IPS-15b (cell line): ENCODE data around the gene UPK3B.
A peak's percentile ranks its signal among the peaks of the same experiment; 100 is the strongest.
"Not testable (repeated sequence)": the region's sequence is repeated elsewhere in the genome, so short reads cannot be mapped to it uniquely, and the experiment has no call there.

ENCODE experiments used
- H3K27me3 ChIP-seq: one replicate; pipeline ENCODE4 v1.6.1; 2013; ENCODE audit warnings: low read length; ENCODE audit not compliant: control insufficient read depth, insufficient read depth
- H3K36me3 ChIP-seq: one replicate; pipeline ENCODE4 v1.6.1; 2013; ENCODE audit warnings: low read length; ENCODE audit not compliant: control insufficient read depth, insufficient read depth
- H3K4me1 ChIP-seq: one replicate; pipeline ENCODE4 v1.6.1; 2013; ENCODE audit warnings: mild to moderate bottlenecking, low read length; ENCODE audit not compliant: control insufficient read depth, insufficient read depth
- H3K4me3 ChIP-seq: one replicate; pipeline ENCODE4 v1.5.1; 2013; ENCODE audit warnings: low read depth, low read length
- H3K9ac ChIP-seq: one replicate; pipeline ENCODE4 v1.6.1; 2013; ENCODE audit warnings: low read depth, mild to moderate bottlenecking, low read length
- H3K9me3 ChIP-seq: one replicate; pipeline ENCODE4 v1.6.1; 2013; ENCODE audit warnings: mild to moderate bottlenecking, low read length; ENCODE audit not compliant: control insufficient read depth, insufficient read depth

Gene UPK3B

GRCh38 chr7:76511911-76512885 is 1.8 kb downstream of the UPK3B start:
- H3K9ac ChIP-seq, H3K4me3 ChIP-seq, H3K4me1 ChIP-seq, H3K9me3 ChIP-seq, H3K36me3 ChIP-seq, H3K27me3 ChIP-seq: not testable (repeated sequence)

DNA sequence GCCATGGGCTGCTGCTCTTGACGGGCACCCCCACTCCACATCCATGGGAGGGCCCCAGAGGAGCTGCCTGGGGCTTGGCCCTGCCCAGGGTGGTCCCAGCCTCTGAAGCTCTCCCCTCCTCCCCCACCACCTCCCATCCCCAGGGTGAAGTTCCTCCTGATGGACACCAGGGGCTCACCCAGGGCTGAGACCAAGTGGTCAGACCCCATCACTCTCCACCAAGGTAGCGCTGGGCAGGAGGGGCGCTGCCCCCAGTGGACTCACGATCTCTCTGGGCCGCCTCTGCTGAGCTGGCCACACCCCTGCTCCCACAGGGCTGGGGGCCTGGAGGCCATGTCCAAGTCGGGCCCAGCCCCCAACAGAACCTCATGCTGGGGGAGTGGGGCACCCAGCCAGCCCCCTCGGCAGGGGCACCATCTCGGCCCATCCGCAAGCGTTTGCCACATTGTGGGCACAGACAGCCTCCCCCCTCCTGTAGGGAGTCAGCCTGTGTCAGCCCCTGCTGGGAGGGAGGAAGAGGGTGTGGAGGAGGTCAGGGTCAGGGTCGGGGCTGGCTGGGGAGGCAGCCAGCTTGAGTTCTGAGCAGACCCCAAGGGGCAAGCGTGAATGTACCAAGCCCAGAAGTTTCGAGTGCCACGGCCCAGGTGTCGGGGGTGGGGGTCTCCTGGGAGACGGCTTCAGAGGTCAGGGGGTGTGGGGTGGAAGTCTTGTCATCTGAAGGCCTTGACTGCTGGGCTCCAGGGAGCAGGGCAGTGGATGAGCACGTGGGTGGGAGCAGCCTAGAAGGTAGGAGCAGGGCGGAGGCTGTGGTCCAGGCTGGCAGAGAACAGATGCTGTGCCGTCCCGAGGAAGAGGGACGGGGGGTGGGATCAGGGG is 2.8 kb downstream of the UPK3B start:
- Histone ChIP-seq H3K4me1 (peaks cover 6% of the 10 kb centered on the region), H3K9me3 (no peaks in the 10 kb centered on the region), H3K27me3 (no peaks in the 10 kb centered on the region), H3K4me3 (no peak overlapping the region), H3K36me3 (no peaks in the 10 kb centered on the region), H3K9ac (no peak overlapping the region)

DNA sequence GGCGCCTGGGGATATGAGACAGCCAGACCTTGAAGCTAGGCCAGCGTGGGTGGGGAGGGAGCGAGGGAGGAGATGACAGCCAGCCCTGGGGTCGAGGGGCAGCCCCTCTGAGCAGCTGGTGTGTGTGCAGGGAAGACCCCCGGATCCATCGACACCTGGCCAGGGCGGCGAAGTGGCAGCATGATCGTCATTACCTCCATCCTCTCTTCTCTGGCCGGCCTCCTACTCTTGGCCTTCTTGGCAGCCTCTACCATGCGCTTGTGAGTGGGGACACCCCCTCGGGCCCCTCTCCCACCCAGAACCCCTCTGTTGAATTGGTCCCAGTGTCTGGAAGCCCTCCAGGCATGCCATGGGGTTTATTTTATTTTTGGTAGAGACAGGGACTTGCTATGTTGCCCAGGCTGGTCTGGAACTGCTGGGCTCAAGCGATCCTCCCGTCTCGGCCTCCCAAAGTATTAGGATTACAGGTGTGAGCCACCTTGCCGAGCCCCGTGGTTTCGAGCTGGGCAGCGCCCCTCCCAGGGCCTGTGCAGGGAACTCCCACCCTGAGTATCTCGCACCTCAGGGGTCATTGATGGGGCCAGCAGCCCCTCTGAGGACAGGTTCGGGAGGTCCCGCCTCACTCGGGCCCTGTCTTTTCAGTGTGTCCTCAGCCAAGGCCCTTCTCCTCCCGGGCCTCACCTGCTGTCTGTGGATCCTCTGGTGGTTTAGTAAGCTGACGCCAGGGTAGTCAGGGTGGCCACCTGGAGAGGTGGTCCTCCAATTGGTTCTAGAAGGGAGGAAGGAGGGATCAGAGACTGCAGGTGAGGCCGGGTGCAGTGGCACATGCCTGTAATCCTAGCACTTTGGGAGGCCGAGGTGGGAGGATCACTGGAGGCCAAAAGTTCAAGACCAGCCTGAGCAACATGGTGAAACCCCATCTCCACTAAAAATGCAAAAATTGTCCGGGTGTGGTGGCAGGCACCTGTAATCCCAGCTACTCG is 3.8 kb downstream of the UPK3B start:
- Histone ChIP-seq H3K4me1 (peaks cover 6% of the 10 kb centered on the region), H3K36me3 (no peaks in the 10 kb centered on the region), H3K27me3 (no peaks in the 10 kb centered on the region), H3K9me3 (no peaks in the 10 kb centered on the region), H3K4me3 (no peak overlapping the region), H3K9ac (no peak overlapping the region)

- Histone ChIP-seq H3K27me3 (no peaks in the 10 kb centered on the region), H3K4me1 (peaks cover under 1% of the 10 kb centered on the region), H3K36me3 (no peaks in the 10 kb centered on the region)
Measured at GRCh38 chr7:76514926-76515771, 4.8 kb downstream of the UPK3B start.

GRCh38 chr7:76515999-76516443 is 5.7 kb downstream of the UPK3B start:
- Histone ChIP-seq H3K9ac (no peak overlapping the region), H3K4me1 (no peaks in the 10 kb centered on the region), H3K27me3 (no peaks in the 10 kb centered on the region), H3K36me3 (no peaks in the 10 kb centered on the region), H3K4me3 (no peak overlapping the region), H3K9me3 (no peaks in the 10 kb centered on the region)

More at GRCh38 chr7:76514926-76515771, 4.8 kb downstream of the UPK3B start:
- no peak overlapping the region for H3K4me3 ChIP-seq
- H3K9ac ChIP-seq, result no peak overlapping the region
- no peaks in the 10 kb centered on the region for H3K9me3 ChIP-seq

DNA sequence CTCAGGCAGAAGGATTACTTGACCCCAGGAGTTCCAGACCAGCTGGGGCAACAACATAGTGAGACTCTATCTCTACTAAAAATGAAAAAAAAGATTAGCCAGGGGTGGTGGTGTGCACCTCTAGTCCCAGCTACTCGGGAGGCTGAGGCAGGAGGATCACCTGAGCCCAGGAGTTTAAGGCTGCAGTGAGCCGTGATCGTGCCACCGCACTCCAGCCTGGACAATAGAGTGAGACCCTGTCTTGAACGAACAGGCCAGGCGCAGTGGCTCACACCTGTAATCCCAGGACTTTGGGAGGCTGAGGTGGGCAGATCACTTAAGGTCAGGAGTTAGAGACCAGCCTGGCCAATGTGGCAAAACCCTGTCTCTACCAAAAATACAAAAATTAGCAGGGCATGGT is 6.6 kb downstream of the UPK3B start:
- H3K36me3 ChIP-seq, H3K4me1 ChIP-seq, H3K9ac ChIP-seq, H3K9me3 ChIP-seq, H3K4me3 ChIP-seq, H3K27me3 ChIP-seq: not testable (repeated sequence)

DNA sequence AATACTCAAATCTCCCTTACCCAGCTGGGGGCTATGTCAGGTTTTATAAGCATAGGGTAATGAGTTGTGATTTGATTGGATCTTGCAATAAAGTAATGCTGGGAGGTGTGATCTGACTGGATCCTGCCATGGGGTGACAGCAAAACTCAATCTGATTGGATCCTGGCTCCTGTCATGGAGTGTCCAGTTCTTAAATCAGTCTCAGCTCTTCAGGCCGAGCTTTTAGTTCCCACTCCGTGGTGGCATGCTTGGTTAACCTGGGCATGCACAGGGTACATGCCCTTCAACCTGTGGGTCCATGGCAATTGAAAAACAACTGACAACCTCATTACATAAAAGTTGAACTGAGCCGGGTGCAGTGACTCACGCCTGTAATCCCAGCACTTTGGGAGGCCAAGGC is 15.8 kb downstream of the UPK3B start:
- not testable (repeated sequence) for H3K9ac ChIP-seq, H3K9me3 ChIP-seq, H3K27me3 ChIP-seq, H3K4me3 ChIP-seq, H3K36me3 ChIP-seq, H3K4me1 ChIP-seq

DNA sequence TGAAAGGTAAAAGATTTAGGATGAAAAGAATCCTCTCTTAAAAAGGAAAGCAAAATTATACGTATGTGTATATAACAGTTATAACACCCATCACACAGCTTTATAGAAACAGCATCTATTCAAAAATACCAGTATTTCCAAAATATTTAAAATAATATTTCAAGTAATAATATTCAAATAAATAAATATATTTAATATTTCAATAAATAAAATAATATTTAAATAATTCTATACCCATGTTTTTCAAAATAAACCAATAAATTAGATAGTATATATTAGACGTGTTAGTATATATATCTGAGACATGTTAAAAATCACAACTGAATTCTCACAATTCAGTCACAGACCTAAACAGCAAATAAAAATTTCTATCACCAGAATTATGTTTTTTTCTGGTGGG is 21.3 kb downstream of the UPK3B start:
- not testable (repeated sequence) for H3K4me3 ChIP-seq, H3K27me3 ChIP-seq, H3K9me3 ChIP-seq, H3K36me3 ChIP-seq, H3K4me1 ChIP-seq, H3K9ac ChIP-seq

- not testable (repeated sequence) for H3K36me3 ChIP-seq, H3K27me3 ChIP-seq, H3K4me3 ChIP-seq, H3K9me3 ChIP-seq, H3K9ac ChIP-seq, H3K4me1 ChIP-seq
Measured at GRCh38 chr7:76543197-76543596, 32.8 kb downstream of the UPK3B start, which contains the start of gene SPDYE16. Gene SPDYE16 (minus strand): TSS chr7:76543297. CDS start chr7:76541459, 1,838 bp downstream.

DNA sequence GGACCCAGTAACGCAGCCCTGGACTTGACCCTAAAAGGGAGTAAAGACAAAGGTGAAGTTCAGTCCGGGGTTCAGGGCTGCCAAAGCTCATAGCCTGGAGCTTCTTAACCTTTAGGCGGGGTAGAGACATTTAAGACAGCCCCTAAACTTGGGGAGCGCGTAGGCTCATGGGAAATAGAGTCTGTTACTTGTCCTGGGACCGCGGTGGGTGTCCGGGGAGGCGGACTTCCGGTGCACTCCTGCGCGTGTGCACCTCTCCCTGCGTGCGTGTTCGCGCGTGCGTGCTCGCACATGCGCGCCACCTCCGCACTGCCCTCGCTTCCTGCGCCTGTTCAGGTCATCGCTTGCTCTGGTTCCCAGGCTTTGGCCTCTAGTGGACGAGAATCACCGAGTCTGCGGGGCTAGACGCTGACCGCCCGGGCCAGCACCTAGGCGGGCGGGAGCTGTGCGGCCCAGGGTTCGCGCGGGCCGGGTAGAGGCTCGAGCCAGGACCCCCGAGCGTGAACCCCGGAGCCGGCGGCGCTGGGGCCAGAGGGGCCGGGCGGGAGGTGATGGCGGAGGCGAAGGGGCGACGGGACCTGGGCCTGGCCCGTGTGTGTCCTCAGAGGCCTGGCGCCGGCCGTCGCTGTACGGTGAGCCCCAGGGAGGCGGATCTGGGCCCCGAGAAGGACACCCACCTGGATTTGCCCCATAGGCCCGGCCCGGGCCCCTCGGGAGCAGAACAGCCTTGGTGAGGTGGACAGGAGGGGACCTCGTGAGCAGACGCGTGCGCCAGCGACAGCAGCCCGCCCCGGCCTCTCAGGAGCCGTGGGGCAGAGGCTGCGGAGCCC is 38.9 kb downstream of the UPK3B start:
- Histone ChIP-seq H3K4me3 (peak overlapping the region; percentile 68), H3K9ac (peak overlapping the region; percentile 70)
- not testable (repeated sequence) for H3K27me3 ChIP-seq, H3K36me3 ChIP-seq, H3K4me1 ChIP-seq, H3K9me3 ChIP-seq
